ENCODE data around the gene PPFIA1. TPM values are rescaled to one million over a fixed set of nuclear protein-coding genes. Genes with fewer than 3 reads are reported as not detected.

PPFIA1 gene
- total RNA-seq, 6 experiments from 2014 or later = 29.4 to 40.0 (median 32.7) TPM

GRCh38 chr11:70415191-70415590 is 144.7 kb downstream of the PPFIA1 start:
- Mint-ChIP-seq H3K27me3 (ENCODE audit: insufficient read depth) (peaks cover 8% of the 10 kb centered on the region), H3K4me1 (ENCODE audit: low read depth) (peaks cover 22% of the 10 kb centered on the region), H3K27ac (peak overlapping the region; percentile 81), H3K4me3 (peak overlapping the region; percentile 38; the same call in 1 of the 2 replicates), H3K9me3 (no peaks in the 10 kb centered on the region), H3K36me3 (ENCODE audit: low read depth) (peaks cover 54% of the 10 kb centered on the region)
- peak; percentile 86 for TF ChIP-seq CTCF (IDR thresholded peaks at IDR 0.05)
- DNase-seq = peak; percentile 94

- TF ChIP-seq CTCF (IDR thresholded peaks at IDR 0.05) = no peak
- Mint-ChIP-seq H3K4me3 (peak overlapping the region; percentile 38; the same call in 1 of the 2 replicates), H3K9me3 (no peaks in the 10 kb centered on the region), H3K36me3 (ENCODE audit: low read depth) (peaks cover 52% of the 10 kb centered on the region), H3K27ac (peak overlapping the region; percentile 81), H3K4me1 (ENCODE audit: low read depth) (peaks cover 22% of the 10 kb centered on the region), H3K27me3 (ENCODE audit: insufficient read depth) (peaks cover 7% of the 10 kb centered on the region)
- peak; percentile 38 for DNase-seq
Observed at GRCh38 chr11:70415642-70416395, 145.3 kb downstream of the PPFIA1 start.

GRCh38 chr11:70416881-70417280 is 146.4 kb downstream of the PPFIA1 start:
- H3K27me3 Mint-ChIP-seq (ENCODE audit: insufficient read depth) = peaks cover 6% of the 10 kb centered on the region
- H3K4me1 Mint-ChIP-seq (ENCODE audit: low read depth) = peaks cover 22% of the 10 kb centered on the region
- no peak overlapping the region for H3K4me3 Mint-ChIP-seq
- H3K36me3 Mint-ChIP-seq (ENCODE audit: low read depth) = peaks cover 55% of the 10 kb centered on the region
- no peak for DNase-seq
- no peaks in the 10 kb centered on the region for H3K9me3 Mint-ChIP-seq
- H3K27ac Mint-ChIP-seq = no peak overlapping the region
- TF ChIP-seq CTCF (IDR thresholded peaks at IDR 0.05) = no peak

- TF ChIP-seq CTCF (IDR thresholded peaks at IDR 0.05) = no peak
- H3K9me3 Mint-ChIP-seq = no peaks in the 10 kb centered on the region
- DNase-seq = no peak
- peaks cover 57% of the 10 kb centered on the region for H3K36me3 Mint-ChIP-seq (ENCODE audit: low read depth)
- H3K4me1 Mint-ChIP-seq (ENCODE audit: low read depth) = peaks cover 27% of the 10 kb centered on the region
- H3K27ac Mint-ChIP-seq = no peak overlapping the region
- H3K4me3 Mint-ChIP-seq = no peak overlapping the region
- H3K27me3 Mint-ChIP-seq (ENCODE audit: insufficient read depth) = peaks cover 6% of the 10 kb centered on the region
Observed at GRCh38 chr11:70418130-70418529, 147.6 kb downstream of the PPFIA1 start.

GRCh38 chr11:70419307-70420007 is 149.0 kb downstream of the PPFIA1 start:
- Mint-ChIP-seq H3K36me3 (ENCODE audit: low read depth) (peaks cover 65% of the 10 kb centered on the region), H3K27ac (no peak overlapping the region), H3K9me3 (no peaks in the 10 kb centered on the region)

More at GRCh38 chr11:70419307-70420007, 149.0 kb downstream of the PPFIA1 start:
- peaks cover 6% of the 10 kb centered on the region for H3K27me3 Mint-ChIP-seq (ENCODE audit: insufficient read depth)
- H3K4me3 Mint-ChIP-seq = no peak overlapping the region
- peaks cover 38% of the 10 kb centered on the region for H3K4me1 Mint-ChIP-seq (ENCODE audit: low read depth)
- no peak for DNase-seq
- no peak for TF ChIP-seq CTCF (IDR thresholded peaks at IDR 0.05)
